Glutamatergic neuron (in vitro differentiated cells): ENCODE data around the gene CCDC192. TPM values are rescaled to one million over a fixed set of nuclear protein-coding genes. Genes with fewer than 3 reads are reported as not detected.

Source experiments
- DNase-seq: peaks from one replicate; pipeline ENCODE4 v3.0.0; 2022
- H3K27ac Mint-ChIP-seq: one replicate; pipeline ENCODE4 v1.8.0; 2020; ENCODE audit warnings: mild to moderate bottlenecking, mixed read lengths, inconsistent platforms; ENCODE audit not compliant: unreplicated experiment
- H3K27me3 Mint-ChIP-seq: one replicate; pipeline ENCODE4 v1.8.0; 2020; ENCODE audit warnings: mild to moderate bottlenecking, moderate library complexity, mixed read lengths, inconsistent platforms; ENCODE audit not compliant: unreplicated experiment
- H3K36me3 Mint-ChIP-seq: one replicate; pipeline ENCODE4 v1.8.0; 2020; ENCODE audit warnings: mild to moderate bottlenecking, mixed read lengths, inconsistent platforms; ENCODE audit not compliant: unreplicated experiment
- H3K4me1 Mint-ChIP-seq: one replicate; pipeline ENCODE4 v1.8.0; 2020; ENCODE audit warnings: mild to moderate bottlenecking, low read depth, mixed read lengths, inconsistent platforms; ENCODE audit not compliant: unreplicated experiment
- H3K4me3 Mint-ChIP-seq: one replicate; pipeline ENCODE4 v1.8.0; 2020; ENCODE audit warnings: mild to moderate bottlenecking, mixed read lengths, inconsistent platforms; ENCODE audit not compliant: unreplicated experiment
- H3K9me3 Mint-ChIP-seq: one replicate; pipeline ENCODE4 v1.8.0; 2020; ENCODE audit warnings: mild to moderate bottlenecking, moderate library complexity, mixed read lengths, inconsistent platforms; ENCODE audit not compliant: unreplicated experiment
- total RNA-seq: library from RNA; stranded (reverse); fragmentation: NEBNext Ultra II Directional; extraction: Animal tissue kit (Norgen Biotek cat#: 25700); gene quantifications from one replicate; pipeline ENCODE4 v1.2.1, GENCODE V29; 2021; ENCODE audit not compliant: unreplicated experiment
- TF ChIP-seq, protein P1 (sequence below): fragments of 200-600 bp; sonication (generic); IDR thresholded peaks from one replicate; pipeline ENCODE4 v1.5.0; 2021; ENCODE audit not compliant: partially characterized antibody, unreplicated experiment

The CCDC192 gene
- total RNA-seq, 1 donor from 2014 or later = not detected

DNA sequence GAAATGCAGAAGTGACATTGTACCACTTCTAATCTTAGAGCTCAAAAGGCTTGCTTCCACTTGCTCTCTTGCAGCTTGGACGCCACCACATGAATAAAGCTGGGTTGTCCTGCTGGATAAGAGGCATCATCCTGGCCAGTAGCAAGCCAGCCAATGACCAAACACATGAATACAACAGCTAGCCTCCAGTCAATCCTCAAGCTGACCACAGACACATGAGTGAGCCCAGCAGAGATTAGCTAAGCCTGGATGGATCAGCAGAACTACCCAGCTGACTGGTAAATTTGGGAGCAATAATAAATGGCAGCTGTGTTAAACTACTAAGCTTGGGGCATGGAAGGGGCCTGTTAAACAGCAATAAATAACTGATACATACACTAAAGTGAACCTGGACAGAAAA lies 259.3 kb downstream of the CCDC192 start:
- Mint-ChIP-seq H3K27ac (no peak overlapping the region), H3K4me3 (no peak overlapping the region), H3K9me3 (peaks cover 8% of the 10 kb centered on the region), H3K27me3 (peaks cover 5% of the 10 kb centered on the region), H3K36me3 (no peaks in the 10 kb centered on the region), H3K4me1 (peaks cover 9% of the 10 kb centered on the region)
- no peak for DNase-seq
- TF ChIP-seq, protein P1, sequence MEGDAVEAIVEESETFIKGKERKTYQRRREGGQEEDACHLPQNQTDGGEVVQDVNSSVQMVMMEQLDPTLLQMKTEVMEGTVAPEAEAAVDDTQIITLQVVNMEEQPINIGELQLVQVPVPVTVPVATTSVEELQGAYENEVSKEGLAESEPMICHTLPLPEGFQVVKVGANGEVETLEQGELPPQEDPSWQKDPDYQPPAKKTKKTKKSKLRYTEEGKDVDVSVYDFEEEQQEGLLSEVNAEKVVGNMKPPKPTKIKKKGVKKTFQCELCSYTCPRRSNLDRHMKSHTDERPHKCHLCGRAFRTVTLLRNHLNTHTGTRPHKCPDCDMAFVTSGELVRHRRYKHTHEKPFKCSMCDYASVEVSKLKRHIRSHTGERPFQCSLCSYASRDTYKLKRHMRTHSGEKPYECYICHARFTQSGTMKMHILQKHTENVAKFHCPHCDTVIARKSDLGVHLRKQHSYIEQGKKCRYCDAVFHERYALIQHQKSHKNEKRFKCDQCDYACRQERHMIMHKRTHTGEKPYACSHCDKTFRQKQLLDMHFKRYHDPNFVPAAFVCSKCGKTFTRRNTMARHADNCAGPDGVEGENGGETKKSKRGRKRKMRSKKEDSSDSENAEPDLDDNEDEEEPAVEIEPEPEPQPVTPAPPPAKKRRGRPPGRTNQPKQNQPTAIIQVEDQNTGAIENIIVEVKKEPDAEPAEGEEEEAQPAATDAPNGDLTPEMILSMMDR = no peak

DNA sequence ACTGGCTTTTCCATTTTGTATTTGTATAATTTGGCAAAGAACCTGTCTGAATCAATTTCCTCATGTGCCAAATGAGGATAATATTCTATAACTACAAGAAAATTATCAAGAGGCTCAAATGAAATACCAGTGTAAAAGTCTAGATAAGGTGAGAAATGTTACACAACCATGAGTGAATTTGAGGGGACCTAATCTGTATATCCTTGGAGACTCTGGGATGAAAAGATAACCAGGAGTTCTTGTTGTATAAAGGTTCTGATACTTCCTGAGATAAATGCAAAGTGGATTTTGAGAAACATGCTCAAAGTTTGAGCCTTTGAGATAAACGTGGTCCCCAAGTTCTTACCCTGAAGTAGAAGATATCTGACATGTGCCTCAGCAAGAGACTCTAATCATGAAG lies 260.0 kb downstream of the CCDC192 start:
- H3K27ac Mint-ChIP-seq = no peak overlapping the region
- peaks cover 5% of the 10 kb centered on the region for H3K9me3 Mint-ChIP-seq
- no peak overlapping the region for H3K4me3 Mint-ChIP-seq
- peaks cover 2% of the 10 kb centered on the region for H3K27me3 Mint-ChIP-seq
- TF ChIP-seq, protein P1 = no peak
- peaks cover 3% of the 10 kb centered on the region for H3K4me1 Mint-ChIP-seq
- H3K36me3 Mint-ChIP-seq = no peaks in the 10 kb centered on the region
- no peak for DNase-seq

DNA sequence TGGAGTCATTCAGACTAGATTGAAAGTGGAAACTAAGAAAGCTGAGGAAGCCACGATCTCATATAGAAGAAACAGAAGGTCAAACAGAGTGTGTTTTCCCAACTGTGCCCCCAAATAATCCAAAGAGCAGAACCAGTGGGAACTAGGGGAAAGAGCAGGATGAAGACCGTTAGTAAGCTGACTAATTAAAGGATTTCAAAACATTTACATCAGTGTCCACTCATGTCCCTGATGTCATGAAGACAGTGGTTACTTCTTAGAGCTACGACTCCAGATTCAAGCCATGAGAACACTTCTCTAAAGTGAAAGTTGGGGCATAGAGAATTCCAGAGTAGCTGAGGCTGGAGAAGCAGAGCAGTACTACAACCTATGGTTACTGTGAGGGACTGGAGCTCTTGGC lies 260.7 kb downstream of the CCDC192 start:
- TF ChIP-seq, protein P1 = no peak
- H3K4me1 Mint-ChIP-seq = no peaks in the 10 kb centered on the region

DNA sequence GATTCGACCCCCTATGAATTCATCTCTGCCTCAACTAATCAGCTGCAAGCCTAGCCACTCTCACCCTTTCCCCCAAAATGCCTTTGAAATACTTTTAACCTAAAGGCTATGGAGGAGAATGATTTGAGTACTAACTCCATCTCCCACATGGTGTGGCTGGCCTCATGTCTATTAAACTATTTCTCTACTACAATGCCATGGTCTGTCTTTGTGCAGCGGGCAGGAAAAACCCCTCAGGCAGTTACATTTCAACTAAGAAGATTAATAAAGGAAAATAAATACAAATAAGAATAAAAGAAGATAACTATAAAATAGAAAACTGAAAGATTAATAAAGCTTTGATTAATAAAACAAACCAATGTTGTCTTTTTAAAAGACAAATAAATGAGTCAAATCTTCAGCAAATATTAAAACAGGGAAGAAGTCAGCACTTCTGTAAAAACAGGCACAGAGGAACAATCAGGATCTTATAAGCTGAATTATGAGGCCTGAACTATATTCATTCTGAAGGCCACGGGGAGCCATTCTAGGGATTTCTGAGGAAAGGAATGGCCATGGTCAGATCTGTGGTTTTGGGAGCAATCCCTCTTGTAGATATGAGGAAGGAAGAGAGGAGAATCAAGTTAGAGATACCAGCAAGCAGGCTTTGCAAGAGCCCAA lies 264.3 kb downstream of the CCDC192 start:
- H3K27me3 Mint-ChIP-seq = peaks cover 2% of the 10 kb centered on the region
- no peak for DNase-seq
- H3K36me3 Mint-ChIP-seq = no peaks in the 10 kb centered on the region
- H3K4me1 Mint-ChIP-seq = no peaks in the 10 kb centered on the region
- no peak overlapping the region for H3K4me3 Mint-ChIP-seq
- peaks cover 5% of the 10 kb centered on the region for H3K9me3 Mint-ChIP-seq
- TF ChIP-seq, protein P1 = no peak
- H3K27ac Mint-ChIP-seq = no peak overlapping the region

More for the DNA sequence above, 260.7 kb downstream of the CCDC192 start:
- DNase-seq = no peak
- no peak overlapping the region for H3K4me3 Mint-ChIP-seq
- no peak overlapping the region for H3K27ac Mint-ChIP-seq
- peaks cover 5% of the 10 kb centered on the region for H3K9me3 Mint-ChIP-seq
- H3K27me3 Mint-ChIP-seq = peaks cover 2% of the 10 kb centered on the region
- no peaks in the 10 kb centered on the region for H3K36me3 Mint-ChIP-seq

DNA sequence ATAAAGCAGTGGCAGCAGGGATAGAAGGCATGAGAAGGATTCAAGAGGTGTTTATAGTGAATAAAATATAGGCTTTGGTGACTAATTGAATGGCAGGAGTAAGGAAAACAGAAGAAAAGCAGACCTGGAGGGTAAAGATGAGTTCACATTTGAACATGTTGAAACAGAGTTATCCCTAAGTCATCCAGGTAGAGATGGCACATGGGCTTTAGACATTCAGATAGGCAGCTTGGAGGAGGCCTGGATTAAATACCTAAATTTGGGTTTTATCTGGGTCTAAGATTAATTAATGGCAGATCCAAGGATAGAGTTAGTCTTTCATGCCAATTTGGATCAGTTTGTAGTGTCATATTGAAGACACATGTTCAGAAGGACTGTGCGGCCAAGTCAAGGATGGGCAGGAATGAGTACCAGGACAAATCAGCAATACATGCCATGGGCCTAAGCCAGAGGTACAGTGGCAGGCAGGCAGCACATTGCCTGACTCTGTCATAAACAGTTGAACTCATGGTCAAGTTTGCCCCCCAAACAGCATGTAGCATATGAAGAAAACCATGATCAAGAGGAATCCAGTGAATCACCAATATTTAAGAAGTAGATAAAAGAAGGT lies 264.9 kb downstream of the CCDC192 start:
- H3K4me3 Mint-ChIP-seq = no peak overlapping the region
- peaks cover 5% of the 10 kb centered on the region for H3K9me3 Mint-ChIP-seq
- H3K27me3 Mint-ChIP-seq = peaks cover 2% of the 10 kb centered on the region
- H3K36me3 Mint-ChIP-seq = no peaks in the 10 kb centered on the region
- no peaks in the 10 kb centered on the region for H3K4me1 Mint-ChIP-seq
- no peak overlapping the region for H3K27ac Mint-ChIP-seq
- DNase-seq = no peak
- TF ChIP-seq, protein P1 = no peak
